B cell (primary cell): ENCODE data around the gene ARHGAP18. TPM values are rescaled to one million over a fixed set of nuclear protein-coding genes. Genes with fewer than 3 reads are reported as not detected.

ENCODE experiments used
- ATAC-seq: fragments of 200-7000 bp; cut with Tn5 transposase; one replicate; pipeline ENCODE4 v1.10.0; 2021; ENCODE audit warnings: low read depth, mild to moderate bottlenecking, moderate number of reproducible peaks, moderate library complexity
- CTCF ChIA-PET: fragments of 350-600 bp; sonication (Branson Sonifier 250); formaldehyde crosslinking; loops from one replicate; lab custom pipeline; 2021; ENCODE audit warnings: antibody characterized with exemption, inconsistent platforms; lab: Charles Lee
- POLR2A ChIA-PET: fragments of 350-600 bp; sonication (Branson Sonifier 250); formaldehyde crosslinking; loops from one replicate; lab custom pipeline; 2021; ENCODE audit warnings: antibody characterized with exemption; lab: Charles Lee
- DNase-seq: peaks from one replicate; pipeline ENCODE4 v3.0.0; 2013
- H2AFZ ChIP-seq: 2 replicates; pipeline ENCODE4 v1.6.1; 2012; ENCODE audit warnings: mild to moderate bottlenecking, low read depth, low read length; ENCODE audit not compliant: insufficient read depth, poor library complexity, severe bottlenecking
- H3K27ac ChIP-seq, 2 donors: 1 replicate in 1 of 2; 2 replicates in 1 of 2; pipeline ENCODE4 v1.5.1; 2012 to 2013; ENCODE audit warnings: low read length in 2 of 2, mild to moderate bottlenecking in 2 of 2, moderate library complexity in 1 of 2
- H3K27me3 ChIP-seq, 4 experiments: fragments of 200-600 bp in 1 of 4; sonication (generic) in 1 of 4; replicated peaks in 1 of 4; 1 replicate in 2 of 4; 2 replicates in 2 of 4; pipeline versions ENCODE4 v1.6.1 to v1.7.0; 2013 to 2016; ENCODE audit warnings: low read length in 3 of 4, mild to moderate bottlenecking in 2 of 4, mixed read lengths in 1 of 4, moderate library complexity in 1 of 4; ENCODE audit not compliant: insufficient read depth in 4 of 4, control insufficient read depth in 3 of 4; ENCODE audit errors: control extremely low read depth in 1 of 4
- H3K36me3 ChIP-seq, 2 experiments: replicated peaks in 1 of 2; 1 replicate in 1 of 2; 2 replicates in 1 of 2; pipeline versions ENCODE4 v1.6.1 to v1.7.1; 2013; ENCODE audit warnings: low read length in 1 of 2; ENCODE audit not compliant: insufficient read depth in 2 of 2, control insufficient read depth in 1 of 2; ENCODE audit errors: control extremely low read depth in 1 of 2, extremely low read depth in 1 of 2
- H3K4me1 ChIP-seq, 2 donors: fragments of 200-600 bp in 1 of 2; sonication (generic) in 1 of 2; 1 replicate in 1 of 2; 2 replicates in 1 of 2; pipeline versions ENCODE4 v1.5.1 to v1.6.1; 2013 to 2017; ENCODE audit warnings: low read length in 2 of 2; ENCODE audit not compliant: control insufficient read depth in 2 of 2, insufficient read depth in 2 of 2
- H3K4me2 ChIP-seq: replicated peaks from 2 replicates; pipeline ENCODE3; 2012; ENCODE audit warnings: mild to moderate bottlenecking, low read depth, low read length; ENCODE audit not compliant: poor library complexity, severe bottlenecking
- H3K4me3 ChIP-seq, 5 experiments: fragments of 200-600 bp in 1 of 5; sonication (generic) in 1 of 5; 1 replicate in 3 of 5; 2 replicates in 2 of 5; pipeline versions ENCODE4 v1.5.1 to v1.7.0; 2011 to 2016; ENCODE audit warnings: low read length in 4 of 5, mild to moderate bottlenecking in 4 of 5, low read depth in 2 of 5, control low read depth in 1 of 5, moderate library complexity in 1 of 5; ENCODE audit not compliant: insufficient read depth in 1 of 5; ENCODE audit errors: control extremely low read depth in 1 of 5, extremely low read depth in 1 of 5
- H3K79me2 ChIP-seq: fragments of 200-600 bp; sonication (generic); one replicate; pipeline ENCODE4 v1.6.0; 2016; ENCODE audit warnings: low read length; ENCODE audit not compliant: control insufficient read depth, insufficient read depth
- H3K9ac ChIP-seq: fragments of 200-600 bp; sonication (generic); 2 replicates; pipeline ENCODE4 v1.6.1; 2017; ENCODE audit warnings: mild to moderate bottlenecking, low read length, moderate library complexity
- H3K9me3 ChIP-seq, 3 donors: one replicate each; pipeline versions ENCODE4 v1.6.1 to v1.7.1; 2013; ENCODE audit warnings: low read length in 2 of 3; ENCODE audit not compliant: control insufficient read depth in 2 of 3, insufficient read depth in 1 of 3; ENCODE audit errors: control extremely low read depth in 1 of 3
- H4K20me1 ChIP-seq: 2 replicates; pipeline ENCODE4 v1.6.0; 2012; ENCODE audit warnings: mild to moderate bottlenecking, low read length; ENCODE audit not compliant: insufficient read depth, control insufficient read depth, poor library complexity, severe bottlenecking
- H3K27ac Mint-ChIP-seq: one replicate; pipeline ENCODE4 v1.8.0; 2021; ENCODE audit warnings: mixed read lengths
- H3K27me3 Mint-ChIP-seq: one replicate; pipeline ENCODE4 v1.8.0; 2021; ENCODE audit warnings: mixed read lengths
- H3K4me1 Mint-ChIP-seq: one replicate; pipeline ENCODE4 v1.8.0; 2021; ENCODE audit warnings: mixed read lengths
- H3K4me3 Mint-ChIP-seq: one replicate; pipeline ENCODE4 v1.8.0; 2021; ENCODE audit warnings: mixed read lengths
- H3K9me3 Mint-ChIP-seq: one replicate; pipeline ENCODE4 v1.8.0; 2022; ENCODE audit warnings: mixed read lengths; ENCODE audit not compliant: insufficient read depth
- EZH2 ChIP-seq: IDR thresholded peaks from 2 replicates; pipeline ENCODE4 v1.6.1; 2012; ENCODE audit warnings: borderline replicate concordance, low read depth, mild to moderate bottlenecking, moderate library complexity, low read length; ENCODE audit not compliant: insufficient read depth, poor library complexity, severe bottlenecking
- WGBS: methylation state at CpG from one replicate; pipeline ENCODE4 v1.1.5; 2013; ENCODE audit warnings: missing lambda C conversion rate; ENCODE audit not compliant: insufficient coverage; 5-methylcytosine and 5-hydroxymethylcytosine counted together
- intact Hi-C: fragments of 100-400 bp; cut with micrococcal nuclease; formaldehyde crosslinking; loops from one replicate; pipeline ENCODE4 v1.10.0; 2022
- polyA plus RNA-seq: library from polyadenylated mRNA; depleted of rRNA; stranded (reverse); fragments of >200 nt; gene quantifications from 2 replicates; pipeline ENCODE4 v1.2.3, GENCODE V29; 2012
- total RNA-seq, 2 donors: library from RNA; stranded (reverse); fragments of 120-200 nt in 1 of 2; gene quantifications; 1 replicate in 1 of 2; 2 replicates in 1 of 2; pipeline versions ENCODE4 v1.2.3 to v1.2.4, GENCODE V29; 2013 to 2022
- TF ChIP-seq, protein P1 (sequence below): fragments of 200-600 bp; IDR thresholded peaks from one replicate; pipeline ENCODE4 v1.8.0; 2022; ENCODE audit warnings: antibody characterized with exemption, mild to moderate bottlenecking

ARHGAP18 gene
- total and polyA plus RNA-seq, 2 donors (not counting 1 experiment from before 2014, with no cell fraction given) = 0.95 to 3.9 TPM

DNA sequence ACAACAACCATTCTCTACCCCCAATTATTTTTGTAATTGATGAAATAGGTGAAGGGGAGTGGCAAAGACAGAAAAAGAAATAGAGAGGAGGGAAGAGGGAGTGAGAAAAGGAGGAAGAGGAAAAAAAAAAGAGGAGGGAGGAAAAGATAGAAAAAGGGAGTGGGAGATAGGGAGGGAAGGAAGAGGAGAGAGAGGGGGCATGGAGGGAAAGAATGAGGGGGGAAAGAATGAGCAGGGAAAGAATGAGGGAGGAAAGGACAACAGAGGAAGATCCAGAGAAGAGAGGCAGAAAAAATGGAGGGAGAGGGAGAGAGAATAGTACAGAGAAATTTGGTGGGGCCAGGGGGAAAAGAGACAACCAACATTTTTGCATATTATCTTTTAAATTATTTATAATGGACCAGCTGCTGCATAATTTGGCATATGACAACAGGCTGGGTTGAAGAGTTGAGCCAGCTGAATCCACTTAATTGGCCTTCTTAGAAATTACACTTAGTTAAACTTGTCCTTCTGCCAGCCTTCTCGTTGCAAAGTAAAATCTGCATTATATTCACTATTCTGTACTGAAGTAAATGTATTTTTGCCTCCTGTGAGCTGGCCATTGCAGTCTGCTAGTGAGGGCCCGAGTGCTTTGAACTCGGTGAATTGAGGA lies 101.0 kb downstream of the ARHGAP18 start:
- no peak for ATAC-seq
- DNase-seq = no peak

DNA sequence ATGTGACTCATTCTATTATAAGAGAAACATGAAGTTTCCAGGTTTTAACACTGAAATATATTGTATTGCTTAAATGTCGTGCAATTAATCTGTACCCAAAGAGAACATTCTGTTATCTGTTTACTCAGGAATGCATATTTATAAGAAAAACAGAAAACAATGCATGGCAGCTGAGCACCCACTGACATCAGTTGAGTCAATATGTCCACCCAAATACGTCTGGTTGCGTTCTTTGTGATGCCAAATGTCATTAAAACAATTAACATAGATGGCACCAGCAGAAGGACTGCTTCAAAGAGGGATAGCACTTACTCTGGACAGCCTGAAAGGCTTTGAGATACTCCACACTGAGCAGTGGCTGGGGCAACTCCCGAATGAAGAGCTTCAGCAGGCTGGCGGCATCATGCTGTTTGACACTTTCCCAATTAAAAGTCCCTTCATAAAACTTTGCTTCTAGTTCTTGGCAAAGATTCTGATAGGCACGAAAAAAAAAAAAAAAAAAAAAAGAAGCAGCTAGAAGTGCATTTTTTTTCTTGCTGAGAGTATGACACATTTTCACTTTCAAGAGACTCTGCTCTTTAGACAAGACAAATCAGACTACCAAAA lies 102.3 kb downstream of the ARHGAP18 start:
- Mint-ChIP-seq H3K27me3 (no peaks in the 10 kb centered on the region), H3K4me1 (no peaks in the 10 kb centered on the region), H3K27ac (no peak overlapping the region), H3K9me3 (no peaks in the 10 kb centered on the region), H3K4me3 (no peak overlapping the region)
- ChIA-PET CTCF (interaction anchor here (12.6 kb wide), 1 partner anchor 120 kb away, joined by 349 read pairs; no protein-coding TSS in a partner anchor), POLR2A (no interaction called here)
- H2AFZ ChIP-seq = no peak overlapping the region
- intact Hi-C loops = no loop called here
- H3K79me2 ChIP-seq = no peaks in the 10 kb centered on the region
- H3K9ac ChIP-seq = no peak overlapping the region
- H4K20me1 ChIP-seq = no peaks in the 10 kb centered on the region
- no peaks in the 10 kb centered on the region for H3K4me1 ChIP-seq
- DNase-seq = no peak
- 100% methylated on average over 2 of the region's 6 CpGs for WGBS
- H3K36me3 ChIP-seq = no peaks in the 10 kb centered on the region
- no peaks in the 10 kb centered on the region for H3K9me3 ChIP-seq
- no peaks in the 10 kb centered on the region for H3K27me3 ChIP-seq
- no peak overlapping the region for H3K4me3 ChIP-seq
- H3K27ac ChIP-seq = no peak overlapping the region
- no peak overlapping the region for H3K4me2 ChIP-seq
- no peak for ATAC-seq
- no peak for TF ChIP-seq EZH2

More for the DNA sequence above, 101.0 kb downstream of the ARHGAP18 start:
- H3K4me3 Mint-ChIP-seq = no peak overlapping the region
- H3K27me3 ChIP-seq = no peaks in the 10 kb centered on the region
- no peak overlapping the region for H3K27ac ChIP-seq
- H3K9ac ChIP-seq = no peak overlapping the region
- intact Hi-C loops = no loop called here
- no peaks in the 10 kb centered on the region for H3K4me1 ChIP-seq
- CTCF ChIA-PET = interaction anchor here (1.3 to 1.6 kb wide), 2 partner anchors 9 to 11 kb away, joined by 4 to 7 read pairs; no protein-coding TSS in a partner anchor
- H3K27ac Mint-ChIP-seq = no peak overlapping the region
- no peaks in the 10 kb centered on the region for H3K79me2 ChIP-seq
- H4K20me1 ChIP-seq = no peaks in the 10 kb centered on the region
- H3K9me3 Mint-ChIP-seq = no peaks in the 10 kb centered on the region
- no peak overlapping the region for H2AFZ ChIP-seq
- H3K36me3 ChIP-seq = no peaks in the 10 kb centered on the region
- no peak for TF ChIP-seq EZH2
- TF ChIP-seq, protein P1, sequence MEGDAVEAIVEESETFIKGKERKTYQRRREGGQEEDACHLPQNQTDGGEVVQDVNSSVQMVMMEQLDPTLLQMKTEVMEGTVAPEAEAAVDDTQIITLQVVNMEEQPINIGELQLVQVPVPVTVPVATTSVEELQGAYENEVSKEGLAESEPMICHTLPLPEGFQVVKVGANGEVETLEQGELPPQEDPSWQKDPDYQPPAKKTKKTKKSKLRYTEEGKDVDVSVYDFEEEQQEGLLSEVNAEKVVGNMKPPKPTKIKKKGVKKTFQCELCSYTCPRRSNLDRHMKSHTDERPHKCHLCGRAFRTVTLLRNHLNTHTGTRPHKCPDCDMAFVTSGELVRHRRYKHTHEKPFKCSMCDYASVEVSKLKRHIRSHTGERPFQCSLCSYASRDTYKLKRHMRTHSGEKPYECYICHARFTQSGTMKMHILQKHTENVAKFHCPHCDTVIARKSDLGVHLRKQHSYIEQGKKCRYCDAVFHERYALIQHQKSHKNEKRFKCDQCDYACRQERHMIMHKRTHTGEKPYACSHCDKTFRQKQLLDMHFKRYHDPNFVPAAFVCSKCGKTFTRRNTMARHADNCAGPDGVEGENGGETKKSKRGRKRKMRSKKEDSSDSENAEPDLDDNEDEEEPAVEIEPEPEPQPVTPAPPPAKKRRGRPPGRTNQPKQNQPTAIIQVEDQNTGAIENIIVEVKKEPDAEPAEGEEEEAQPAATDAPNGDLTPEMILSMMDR = peak; percentile 7
- H3K4me2 ChIP-seq = no peak overlapping the region
- no peaks in the 10 kb centered on the region for H3K27me3 Mint-ChIP-seq
- no peaks in the 10 kb centered on the region for H3K9me3 ChIP-seq
- POLR2A ChIA-PET = no interaction called here
- H3K4me1 Mint-ChIP-seq = no peaks in the 10 kb centered on the region
- WGBS = 100% methylated on average over 2 of the region's 3 CpGs
- H3K4me3 ChIP-seq = no peak overlapping the region
